HEK293 (cell line): ENCODE measurements around the gene PRR19.

Experiments
- ZNF121 ChIP-seq: fragments of 450-650 bp; formaldehyde crosslinking; IDR thresholded peaks from 2 replicates; pipeline ENCODE4 v1.5.1; 2016; ENCODE audit warnings: missing biosample characterization, missing genetic modification characterization
- ZNF274 ChIP-seq, 2 experiments: fragments of 200-500 bp in 1 of 2; fragments of 450-650 bp in 1 of 2; sonication (Bioruptor generic) in 1 of 2; formaldehyde crosslinking in 1 of 2; IDR thresholded peaks; 2 replicates each; pipeline versions ENCODE4 v1.5.1 to v1.6.1; 2014 to 2016; ENCODE audit warnings: borderline replicate concordance in 1 of 2, inconsistent platforms in 1 of 2, low read length in 1 of 2, missing biosample characterization in 1 of 2, missing genetic modification characterization in 1 of 2
- ZNF549 ChIP-seq: fragments of 450-650 bp; IDR thresholded peaks from 2 replicates; pipeline ENCODE4 v1.5.1; 2018; ENCODE audit warnings: missing biosample characterization, missing genetic modification characterization, mild to moderate bottlenecking, inconsistent platforms, moderate library complexity
- TF ChIP-seq, protein P1 (sequence below): fragments of 450-650 bp; formaldehyde crosslinking; IDR thresholded peaks from 2 replicates; pipeline ENCODE4 v1.5.1; 2017; ENCODE audit warnings: missing biosample characterization, mild to moderate bottlenecking, missing genetic modification characterization, moderate library complexity
- TF ChIP-seq, protein P2 (sequence below): fragments of 450-650 bp; formaldehyde crosslinking; IDR thresholded peaks from 2 replicates; pipeline ENCODE4 v1.5.1; 2016; ENCODE audit warnings: missing biosample characterization, missing genetic modification characterization
- TF ChIP-seq, protein P3 (sequence below): fragments of 450-650 bp; formaldehyde crosslinking; IDR thresholded peaks from 2 replicates; pipeline ENCODE4 v1.5.1; 2016; ENCODE audit warnings: missing biosample characterization, missing genetic modification characterization

DNA sequence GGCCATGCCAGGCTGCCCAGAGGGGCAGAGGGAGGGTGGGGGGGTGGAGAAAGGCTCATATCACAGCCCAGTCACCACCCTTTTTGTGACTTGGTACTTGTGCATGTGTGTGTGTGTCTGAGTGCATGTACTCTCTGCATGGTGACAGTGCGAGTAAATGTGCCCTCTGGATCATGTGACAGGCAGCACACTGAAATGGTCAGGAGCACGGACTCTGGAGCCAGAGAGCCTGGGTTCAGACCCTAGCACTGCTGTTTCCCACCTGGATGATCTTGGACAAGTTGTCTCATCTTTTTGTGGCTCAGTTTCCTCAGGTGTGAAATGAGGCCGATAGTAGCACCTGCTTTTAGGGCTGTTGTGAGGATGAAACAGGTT, 30.9 kb upstream of the PRR19 start:
- TF ChIP-seq ZNF121 (tag by site-specific recombination) (no peak), ZNF274 (IDR thresholded peaks at IDR 0.05; ENCODE audit: low read length) (no peak), ZNF274 (tag by site-specific recombination; IDR thresholded peaks at IDR 0.05; ENCODE audit: borderline replicate concordance) (no peak), ZNF549 (tag by site-specific recombination) (no peak)
- TF ChIP-seq, protein P1, sequence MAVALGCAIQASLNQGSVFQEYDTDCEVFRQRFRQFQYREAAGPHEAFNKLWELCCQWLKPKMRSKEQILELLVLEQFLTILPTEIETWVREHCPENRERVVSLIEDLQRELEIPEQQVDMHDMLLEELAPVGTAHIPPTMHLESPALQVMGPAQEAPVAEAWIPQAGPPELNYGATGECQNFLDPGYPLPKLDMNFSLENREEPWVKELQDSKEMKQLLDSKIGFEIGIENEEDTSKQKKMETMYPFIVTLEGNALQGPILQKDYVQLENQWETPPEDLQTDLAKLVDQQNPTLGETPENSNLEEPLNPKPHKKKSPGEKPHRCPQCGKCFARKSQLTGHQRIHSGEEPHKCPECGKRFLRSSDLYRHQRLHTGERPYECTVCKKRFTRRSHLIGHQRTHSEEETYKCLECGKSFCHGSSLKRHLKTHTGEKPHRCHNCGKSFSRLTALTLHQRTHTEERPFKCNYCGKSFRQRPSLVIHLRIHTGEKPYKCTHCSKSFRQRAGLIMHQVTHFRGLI (tag by site-specific recombination): no peak
- TF ChIP-seq, protein P2, sequence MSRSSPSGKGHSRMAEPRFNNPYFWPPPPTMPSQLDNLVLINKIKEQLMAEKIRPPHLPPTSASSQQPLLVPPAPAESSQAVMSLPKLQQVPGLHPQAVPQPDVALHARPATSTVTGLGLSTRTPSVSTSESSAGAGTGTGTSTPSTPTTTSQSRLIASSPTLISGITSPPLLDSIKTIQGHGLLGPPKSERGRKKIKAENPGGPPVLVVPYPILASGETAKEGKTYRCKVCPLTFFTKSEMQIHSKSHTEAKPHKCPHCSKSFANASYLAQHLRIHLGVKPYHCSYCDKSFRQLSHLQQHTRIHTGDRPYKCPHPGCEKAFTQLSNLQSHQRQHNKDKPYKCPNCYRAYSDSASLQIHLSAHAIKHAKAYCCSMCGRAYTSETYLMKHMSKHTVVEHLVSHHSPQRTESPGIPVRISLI (tag by site-specific recombination): no peak
- TF ChIP-seq, protein P3, sequence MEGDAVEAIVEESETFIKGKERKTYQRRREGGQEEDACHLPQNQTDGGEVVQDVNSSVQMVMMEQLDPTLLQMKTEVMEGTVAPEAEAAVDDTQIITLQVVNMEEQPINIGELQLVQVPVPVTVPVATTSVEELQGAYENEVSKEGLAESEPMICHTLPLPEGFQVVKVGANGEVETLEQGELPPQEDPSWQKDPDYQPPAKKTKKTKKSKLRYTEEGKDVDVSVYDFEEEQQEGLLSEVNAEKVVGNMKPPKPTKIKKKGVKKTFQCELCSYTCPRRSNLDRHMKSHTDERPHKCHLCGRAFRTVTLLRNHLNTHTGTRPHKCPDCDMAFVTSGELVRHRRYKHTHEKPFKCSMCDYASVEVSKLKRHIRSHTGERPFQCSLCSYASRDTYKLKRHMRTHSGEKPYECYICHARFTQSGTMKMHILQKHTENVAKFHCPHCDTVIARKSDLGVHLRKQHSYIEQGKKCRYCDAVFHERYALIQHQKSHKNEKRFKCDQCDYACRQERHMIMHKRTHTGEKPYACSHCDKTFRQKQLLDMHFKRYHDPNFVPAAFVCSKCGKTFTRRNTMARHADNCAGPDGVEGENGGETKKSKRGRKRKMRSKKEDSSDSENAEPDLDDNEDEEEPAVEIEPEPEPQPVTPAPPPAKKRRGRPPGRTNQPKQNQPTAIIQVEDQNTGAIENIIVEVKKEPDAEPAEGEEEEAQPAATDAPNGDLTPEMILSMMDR (tag by site-specific recombination): no peak
